Activated CD4-positive, alpha-beta memory T cell treated with anti-CD3 and anti-CD28 coated beads, Interleukin-2, amount 10 ng/mL, durations not matched to agents 7 days and 5 days (primary cell): Measurements from ENCODE around the gene TMEM178A. TPM values are rescaled to one million over a fixed set of nuclear protein-coding genes. Genes with fewer than 3 reads are reported as not detected.
A peak's percentile ranks its signal among the peaks of the same experiment; 100 is the strongest.
"Not testable (repeated sequence)": the region's sequence is repeated elsewhere in the genome, so short reads cannot be mapped to it uniquely, and the experiment has no call there.

ENCODE experiments used
- CTCF ChIA-PET: fragments of 350-600 bp; sonication (Branson Sonifier 250); formaldehyde crosslinking; loops from one replicate; lab custom pipeline; 2021; ENCODE audit warnings: antibody characterized with exemption, inconsistent platforms; lab: Charles Lee
- POLR2A ChIA-PET: fragments of 350-600 bp; sonication (Branson Sonifier 250); formaldehyde crosslinking; loops from one replicate; lab custom pipeline; 2021; ENCODE audit warnings: antibody characterized with exemption; lab: Charles Lee
- DNase-seq: peaks from one replicate; pipeline ENCODE4 v3.0.0-alpha.2; 2020
- H3K27ac Mint-ChIP-seq: one replicate; pipeline ENCODE4 v1.8.0; 2021; ENCODE audit warnings: mild to moderate bottlenecking, mixed read lengths
- H3K27me3 Mint-ChIP-seq: one replicate; pipeline ENCODE4 v1.8.0; 2021; ENCODE audit warnings: mixed read lengths
- H3K36me3 Mint-ChIP-seq: one replicate; pipeline ENCODE4 v1.8.0; 2021; ENCODE audit warnings: low read depth, mixed read lengths
- H3K4me1 Mint-ChIP-seq: one replicate; pipeline ENCODE4 v1.8.0; 2021; ENCODE audit warnings: mixed read lengths
- H3K4me3 Mint-ChIP-seq: one replicate; pipeline ENCODE4 v1.8.0; 2021; ENCODE audit warnings: mild to moderate bottlenecking, mixed read lengths
- H3K9me3 Mint-ChIP-seq: one replicate; pipeline ENCODE4 v1.8.0; 2021; ENCODE audit warnings: mixed read lengths
- total RNA-seq, 2 experiments: library from RNA; stranded (reverse); gene quantifications; one replicate each; pipeline ENCODE4 v1.2.3, GENCODE V29; 2021

The TMEM178A gene
- under 1 TPM; 0.43 TPM for total RNA-seq

DNA sequence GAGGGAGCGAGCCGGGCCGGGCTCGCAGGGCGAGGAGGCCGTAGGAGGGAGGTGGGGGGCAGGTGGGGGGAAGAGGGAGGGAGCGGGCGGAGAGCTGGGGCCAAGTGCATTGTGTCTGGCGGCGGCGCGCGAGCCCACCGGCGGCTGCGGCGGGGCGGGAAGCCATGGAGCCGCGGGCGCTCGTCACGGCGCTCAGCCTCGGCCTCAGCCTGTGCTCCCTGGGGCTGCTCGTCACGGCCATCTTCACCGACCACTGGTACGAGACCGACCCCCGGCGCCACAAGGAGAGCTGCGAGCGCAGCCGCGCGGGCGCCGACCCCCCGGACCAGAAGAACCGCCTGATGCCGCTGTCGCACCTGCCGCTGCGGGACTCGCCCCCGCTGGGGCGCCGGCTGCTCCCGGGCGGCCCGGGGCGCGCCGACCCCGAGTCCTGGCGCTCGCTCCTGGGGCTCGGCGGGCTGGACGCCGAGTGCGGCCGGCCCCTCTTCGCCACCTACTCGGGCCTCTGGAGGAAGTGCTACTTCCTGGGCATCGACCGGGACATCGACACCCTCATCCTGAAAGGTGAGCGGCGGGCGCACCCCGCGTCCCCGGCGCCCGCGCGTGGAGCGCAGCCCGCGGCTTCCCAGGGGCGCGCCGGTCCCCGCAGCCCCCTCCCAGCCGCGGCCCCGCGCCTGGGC, at the start of gene TMEM178A:
TMEM178A (plus strand) TSS at position 107 of the 680 bp plus-strand sequence; CDS start at position 165, 58 bp downstream.
- H3K36me3 Mint-ChIP-seq = peaks cover 5% of the 10 kb centered on the region
- ChIA-PET POLR2A (no interaction called here), CTCF (no interaction called here)
- no peaks in the 10 kb centered on the region for H3K9me3 Mint-ChIP-seq
- peaks cover 74% of the 10 kb centered on the region for H3K27me3 Mint-ChIP-seq
- no peak within 1 kb of the TSS for H3K27ac Mint-ChIP-seq
- DNase-seq = no peak
- H3K4me3 Mint-ChIP-seq = peak within 1 kb of the TSS; percentile 34
- H3K4me1 Mint-ChIP-seq = peaks cover 13% of the 10 kb centered on the region

DNA sequence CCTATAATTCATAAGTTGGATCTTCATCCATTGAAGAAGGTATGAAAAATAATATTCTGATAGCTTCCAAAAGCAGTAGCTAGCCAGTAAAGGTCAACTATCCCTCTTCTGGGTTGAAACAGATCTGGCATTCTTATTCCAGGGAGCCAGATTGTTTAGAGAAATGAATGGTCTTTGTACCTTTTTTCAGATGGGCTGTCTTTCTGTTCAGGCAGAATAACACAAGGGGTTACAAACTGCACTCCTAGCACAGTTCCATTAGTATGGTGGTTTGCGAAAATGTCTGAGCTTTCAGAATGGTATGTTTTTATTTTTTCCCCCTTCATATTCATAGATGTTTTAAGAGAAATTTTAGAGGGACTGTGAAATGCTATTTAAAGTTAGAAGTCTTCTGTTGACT, 47.5 kb upstream of the TMEM178A start:
- H3K4me3 Mint-ChIP-seq = no peak overlapping the region
- DNase-seq = no peak
- ChIA-PET CTCF (no interaction called here), POLR2A (no interaction called here)
- no peak overlapping the region for H3K27ac Mint-ChIP-seq
- no peaks in the 10 kb centered on the region for H3K36me3 Mint-ChIP-seq
- no peaks in the 10 kb centered on the region for H3K4me1 Mint-ChIP-seq
- no peaks in the 10 kb centered on the region for H3K9me3 Mint-ChIP-seq
- peaks cover 34% of the 10 kb centered on the region for H3K27me3 Mint-ChIP-seq

DNA sequence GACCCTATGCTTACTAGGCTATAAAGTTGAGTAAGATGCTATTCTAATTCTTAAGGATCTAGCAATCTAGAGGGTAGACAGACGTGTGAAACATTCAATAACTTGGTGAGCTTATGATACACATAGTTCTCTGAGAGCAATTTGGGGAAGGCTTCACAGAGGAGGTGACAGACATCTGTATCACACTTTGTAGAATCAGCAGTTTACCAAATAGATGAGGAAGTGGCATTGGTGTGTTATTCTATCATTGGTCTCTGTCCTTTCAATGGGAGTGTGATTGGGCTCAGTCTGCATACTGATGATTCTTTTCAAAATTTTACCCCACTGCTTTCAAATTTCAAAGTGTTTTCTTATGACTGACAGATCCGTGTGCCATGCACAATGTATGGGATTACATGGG, 47.0 kb upstream of the TMEM178A start:
- POLR2A ChIA-PET = no interaction called here
- Mint-ChIP-seq H3K27ac (no peak overlapping the region), H3K4me1 (no peaks in the 10 kb centered on the region), H3K9me3 (no peaks in the 10 kb centered on the region), H3K4me3 (no peak overlapping the region), H3K27me3 (peaks cover 37% of the 10 kb centered on the region), H3K36me3 (no peaks in the 10 kb centered on the region)
- no peak for DNase-seq
- CTCF ChIA-PET = no interaction called here

DNA sequence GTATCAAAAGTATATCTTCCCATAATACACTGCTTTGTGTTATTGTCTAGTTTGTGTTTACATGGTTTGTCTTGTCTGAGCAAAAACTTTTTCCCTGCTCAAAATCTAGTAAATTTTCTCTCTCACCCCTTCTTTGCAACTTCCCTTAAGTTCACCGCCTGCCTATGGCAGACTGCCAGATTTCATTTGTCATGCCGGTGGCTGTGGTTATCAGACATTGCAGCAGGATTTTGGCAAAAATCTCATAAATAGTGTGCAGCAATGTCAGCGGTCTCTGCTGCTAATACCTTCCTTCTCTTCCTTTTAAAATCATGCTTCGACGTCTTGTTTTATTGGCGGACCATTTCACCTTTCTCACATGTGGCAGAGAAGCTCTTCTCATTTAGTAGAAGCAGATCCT, 45.6 kb upstream of the TMEM178A start:
- H3K9me3 Mint-ChIP-seq = no peaks in the 10 kb centered on the region
- no peak for DNase-seq
- H3K4me1 Mint-ChIP-seq = no peaks in the 10 kb centered on the region
- H3K27me3 Mint-ChIP-seq = peaks cover 32% of the 10 kb centered on the region
- H3K4me3 Mint-ChIP-seq = no peak overlapping the region
- ChIA-PET POLR2A (no interaction called here), CTCF (no interaction called here)
- no peaks in the 10 kb centered on the region for H3K36me3 Mint-ChIP-seq
- H3K27ac Mint-ChIP-seq = no peak overlapping the region

DNA sequence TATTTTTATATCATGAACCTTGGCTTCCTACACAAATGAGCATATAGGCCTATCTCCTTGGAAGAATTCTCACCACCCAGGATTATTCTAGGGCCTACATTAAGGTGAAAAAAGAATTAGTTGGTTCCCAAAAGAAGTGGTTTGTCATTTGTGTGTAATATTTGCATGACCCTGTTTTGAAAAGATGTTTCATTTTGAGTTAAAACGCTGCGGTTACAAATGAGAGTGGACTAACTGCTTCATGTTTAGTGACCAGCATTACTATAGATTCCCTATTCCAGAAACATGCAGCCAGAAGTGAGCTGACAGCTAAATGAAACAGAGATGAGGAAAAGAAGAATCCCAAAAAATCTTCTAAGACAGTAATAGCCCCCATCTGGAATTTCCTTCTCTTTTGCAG, 44.1 kb upstream of the TMEM178A start:
- H3K36me3 Mint-ChIP-seq = no peaks in the 10 kb centered on the region
- ChIA-PET CTCF (no interaction called here), POLR2A (no interaction called here)
- H3K4me3 Mint-ChIP-seq = no peak overlapping the region
- no peaks in the 10 kb centered on the region for H3K9me3 Mint-ChIP-seq
- peaks cover 29% of the 10 kb centered on the region for H3K27me3 Mint-ChIP-seq
- no peak for DNase-seq
- no peak overlapping the region for H3K27ac Mint-ChIP-seq
- H3K4me1 Mint-ChIP-seq = no peaks in the 10 kb centered on the region

DNA sequence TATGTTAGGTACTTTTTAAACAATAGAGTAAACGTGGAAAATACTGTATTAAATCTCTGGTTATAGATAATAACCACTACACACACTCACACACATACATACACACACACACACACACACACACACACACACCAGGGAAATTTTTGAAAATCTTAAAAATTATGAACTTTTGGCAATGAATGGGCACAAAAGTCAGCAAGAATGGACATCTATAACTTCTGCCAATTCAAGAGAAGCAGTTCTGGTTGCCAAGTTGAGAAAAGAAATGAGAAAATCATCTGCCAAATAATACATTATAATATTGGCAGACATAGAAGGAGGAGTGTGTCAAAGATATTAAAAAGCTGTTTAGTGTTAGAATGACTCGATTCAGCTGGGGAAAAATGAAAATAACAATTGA, 42.9 kb upstream of the TMEM178A start:
- DNase-seq = no peak
- no peak overlapping the region for H3K4me3 Mint-ChIP-seq
- no peaks in the 10 kb centered on the region for H3K4me1 Mint-ChIP-seq
- POLR2A ChIA-PET = no interaction called here
- H3K27ac Mint-ChIP-seq = no peak overlapping the region
- no peaks in the 10 kb centered on the region for H3K9me3 Mint-ChIP-seq
- H3K36me3 Mint-ChIP-seq = no peaks in the 10 kb centered on the region
- peaks cover 20% of the 10 kb centered on the region for H3K27me3 Mint-ChIP-seq
- CTCF ChIA-PET = interaction anchor here (0.8 kb wide), 1 partner anchor 144 kb away, joined by 3 read pairs; no protein-coding TSS in a partner anchor

DNA sequence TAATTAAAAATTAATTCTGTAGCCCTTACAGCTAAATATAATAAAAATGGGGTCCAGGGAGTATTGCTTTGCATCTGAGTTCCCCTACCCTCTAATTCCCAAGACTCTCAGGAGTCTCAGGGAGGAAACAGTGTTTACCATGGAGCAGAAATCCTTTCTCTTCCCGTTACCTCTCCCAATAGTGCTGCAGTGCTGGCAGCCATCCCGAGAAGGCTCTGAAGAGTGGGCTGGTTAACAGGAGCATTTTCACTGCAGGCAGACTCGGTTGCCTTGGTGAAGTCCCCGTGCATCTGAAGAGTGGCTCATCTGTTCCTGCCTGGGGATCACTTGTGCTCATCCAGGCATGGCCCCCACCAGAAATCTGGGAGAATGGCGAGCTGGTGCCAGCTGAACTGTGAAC, 41.8 kb upstream of the TMEM178A start:
- POLR2A ChIA-PET = no interaction called here
- Mint-ChIP-seq H3K36me3 (no peaks in the 10 kb centered on the region), H3K27me3 (peaks cover 19% of the 10 kb centered on the region), H3K4me3 (no peak overlapping the region), H3K4me1 (no peaks in the 10 kb centered on the region), H3K9me3 (no peaks in the 10 kb centered on the region), H3K27ac (no peak overlapping the region)
- DNase-seq = no peak
- CTCF ChIA-PET = no interaction called here

DNA sequence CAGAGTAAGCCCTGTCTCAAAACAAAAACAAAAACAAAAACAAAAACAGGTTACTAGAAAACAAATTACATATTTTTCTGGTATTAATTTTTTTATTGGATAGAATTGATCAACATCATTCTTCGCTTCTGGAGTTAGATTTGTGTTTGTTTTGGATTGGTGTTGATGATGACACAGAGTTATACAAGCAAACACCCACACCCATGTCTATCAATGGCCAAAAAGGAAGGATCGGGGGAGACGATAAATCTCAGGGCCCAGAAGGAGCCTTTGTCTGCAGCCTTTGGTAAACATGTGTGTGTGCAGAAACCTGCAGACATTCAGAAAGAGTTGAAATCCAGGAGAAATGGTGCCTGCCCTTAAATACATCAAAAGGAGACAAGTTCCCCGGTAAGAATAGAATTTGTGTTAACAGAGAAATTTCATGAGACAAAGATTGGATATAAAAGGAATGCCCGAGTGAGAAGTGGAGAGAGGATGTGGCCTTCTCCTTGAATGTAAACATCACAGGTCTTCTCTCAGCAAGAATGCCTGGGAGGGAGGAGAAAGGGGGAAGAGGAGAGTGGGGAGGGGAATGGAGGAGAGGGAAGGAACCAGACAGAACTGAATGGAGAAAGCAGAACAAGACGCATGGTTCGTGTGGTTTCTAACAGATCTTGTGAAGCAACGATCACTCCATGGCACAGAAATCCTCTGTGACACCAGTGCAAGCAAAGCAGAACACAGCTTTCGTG, 40.4 kb upstream of the TMEM178A start:
- DNase-seq = no peak
- ChIA-PET CTCF (no interaction called here), POLR2A (no interaction called here)
- Mint-ChIP-seq H3K4me1 (no peaks in the 10 kb centered on the region), H3K27ac (no peak overlapping the region), H3K27me3 (peaks cover 17% of the 10 kb centered on the region), H3K36me3 (no peaks in the 10 kb centered on the region), H3K9me3 (no peaks in the 10 kb centered on the region), H3K4me3 (no peak overlapping the region)

DNA sequence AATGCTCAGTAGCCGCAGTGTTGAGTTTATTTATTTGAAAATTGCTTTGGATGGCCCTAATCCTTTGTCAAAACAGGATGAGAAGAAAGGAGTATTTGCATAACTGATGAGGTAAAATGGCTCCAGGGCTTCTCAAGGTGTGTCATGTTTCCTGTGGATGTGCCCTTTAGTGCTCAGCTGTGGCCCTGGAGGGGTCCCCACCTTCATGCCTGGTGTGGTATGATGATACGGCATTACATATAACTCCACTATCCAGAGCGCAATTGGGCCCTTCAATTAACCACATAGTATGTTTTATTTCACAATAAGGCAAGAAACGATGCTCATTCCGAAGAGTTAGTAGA, 39.8 kb upstream of the TMEM178A start:
- no peaks in the 10 kb centered on the region for H3K9me3 Mint-ChIP-seq
- CTCF ChIA-PET = no interaction called here
- H3K4me3 Mint-ChIP-seq = no peak overlapping the region
- no peaks in the 10 kb centered on the region for H3K4me1 Mint-ChIP-seq
- H3K27ac Mint-ChIP-seq = no peak overlapping the region
- POLR2A ChIA-PET = no interaction called here
- H3K27me3 Mint-ChIP-seq = peaks cover 11% of the 10 kb centered on the region
- no peak for DNase-seq
- H3K36me3 Mint-ChIP-seq = no peaks in the 10 kb centered on the region

DNA sequence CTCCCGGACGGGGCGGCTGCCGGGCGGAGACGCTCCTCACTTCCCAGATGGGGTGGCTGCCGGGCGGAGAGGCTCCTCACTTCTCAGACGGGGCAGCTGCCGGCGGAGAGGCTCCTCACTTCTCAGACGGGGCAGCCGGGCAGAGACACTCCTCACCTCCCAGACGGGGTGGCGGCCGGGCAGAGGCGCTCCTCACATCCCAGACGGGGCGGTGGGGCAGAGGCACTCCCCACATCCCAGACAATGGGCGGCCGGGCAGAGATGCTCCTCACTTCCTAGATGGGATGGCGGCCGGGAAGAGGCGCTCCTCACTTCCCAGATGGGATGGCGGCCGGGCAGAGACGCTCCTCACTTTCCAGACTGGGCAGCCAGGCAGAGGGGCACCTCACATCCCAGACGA, 37.4 kb upstream of the TMEM178A start:
- H3K4me3 Mint-ChIP-seq, H3K36me3 Mint-ChIP-seq, DNase-seq, H3K27me3 Mint-ChIP-seq, H3K4me1 Mint-ChIP-seq, H3K9me3 Mint-ChIP-seq, H3K27ac Mint-ChIP-seq, POLR2A ChIA-PET, CTCF ChIA-PET: not testable (repeated sequence)

DNA sequence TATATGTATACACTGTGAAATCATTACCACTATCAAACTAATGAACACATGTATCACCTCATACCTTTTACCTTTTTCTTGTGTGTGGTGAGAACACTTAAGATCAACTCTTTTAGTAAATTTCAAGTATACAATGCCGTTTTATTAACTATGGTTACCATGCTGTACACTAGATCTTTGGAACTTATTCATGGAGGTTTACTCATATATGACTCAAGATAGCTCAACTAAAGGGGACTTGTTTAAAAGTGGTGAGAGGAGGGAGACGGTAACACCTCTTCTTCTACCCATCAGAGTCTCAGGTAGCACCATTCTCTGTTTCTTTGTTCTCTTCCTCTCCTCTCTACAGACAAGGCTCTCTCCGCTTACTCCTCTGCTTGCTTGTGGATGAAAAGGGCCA, 36.1 kb upstream of the TMEM178A start:
- no peaks in the 10 kb centered on the region for H3K9me3 Mint-ChIP-seq
- no peak overlapping the region for H3K4me3 Mint-ChIP-seq
- no peak overlapping the region for H3K27ac Mint-ChIP-seq
- DNase-seq = no peak
- POLR2A ChIA-PET = no interaction called here
- H3K36me3 Mint-ChIP-seq = no peaks in the 10 kb centered on the region
- peaks cover 5% of the 10 kb centered on the region for H3K27me3 Mint-ChIP-seq
- H3K4me1 Mint-ChIP-seq = no peaks in the 10 kb centered on the region
- CTCF ChIA-PET = no interaction called here

DNA sequence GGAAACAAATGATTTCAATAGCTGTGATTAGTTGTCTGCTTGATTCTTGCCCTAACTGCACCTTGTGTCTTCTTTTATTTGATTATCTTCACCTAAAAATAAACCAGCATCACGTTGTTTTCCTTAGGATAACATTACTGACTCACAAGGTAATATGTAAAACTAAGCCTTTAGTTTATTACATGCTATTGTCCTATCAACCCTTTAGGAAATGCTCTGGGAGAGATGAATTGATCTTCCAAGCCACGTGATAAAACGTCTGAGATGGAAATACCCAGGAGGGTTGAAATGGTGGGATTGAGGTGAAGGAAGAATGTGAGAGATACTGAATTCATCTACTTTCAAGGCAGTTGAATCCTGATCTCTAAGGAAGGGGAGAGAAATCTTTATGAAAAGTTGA, 34.5 kb upstream of the TMEM178A start:
- POLR2A ChIA-PET = no interaction called here
- Mint-ChIP-seq H3K27ac (no peak overlapping the region), H3K4me3 (no peak overlapping the region), H3K4me1 (no peaks in the 10 kb centered on the region), H3K27me3 (peaks cover 5% of the 10 kb centered on the region), H3K36me3 (no peaks in the 10 kb centered on the region), H3K9me3 (no peaks in the 10 kb centered on the region)
- no peak for DNase-seq
- CTCF ChIA-PET = no interaction called here

DNA sequence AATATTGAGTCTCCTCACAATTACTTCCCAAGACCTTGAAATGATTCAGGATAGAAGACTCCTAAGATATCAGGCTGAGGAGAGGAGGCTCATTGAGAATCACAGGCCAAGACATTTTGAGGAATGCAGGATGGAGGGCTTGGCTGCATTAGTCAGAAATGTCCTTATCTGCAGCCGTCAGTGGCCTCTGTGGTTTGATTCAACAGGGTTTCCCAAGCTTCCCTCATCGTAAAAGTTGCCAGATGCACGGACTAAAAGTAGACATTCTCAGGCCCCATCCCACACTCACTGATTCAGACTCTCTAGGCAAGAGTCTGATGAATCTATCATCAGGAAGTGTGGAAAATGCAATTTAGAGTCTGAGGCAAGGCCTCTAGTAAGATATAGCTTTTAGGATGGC, 34.0 kb upstream of the TMEM178A start:
- Mint-ChIP-seq H3K36me3 (no peaks in the 10 kb centered on the region), H3K4me1 (no peaks in the 10 kb centered on the region), H3K9me3 (no peaks in the 10 kb centered on the region), H3K27ac (no peak overlapping the region), H3K4me3 (no peak overlapping the region), H3K27me3 (peaks cover 5% of the 10 kb centered on the region)
- POLR2A ChIA-PET = no interaction called here
- DNase-seq = no peak
- CTCF ChIA-PET = no interaction called here

DNA sequence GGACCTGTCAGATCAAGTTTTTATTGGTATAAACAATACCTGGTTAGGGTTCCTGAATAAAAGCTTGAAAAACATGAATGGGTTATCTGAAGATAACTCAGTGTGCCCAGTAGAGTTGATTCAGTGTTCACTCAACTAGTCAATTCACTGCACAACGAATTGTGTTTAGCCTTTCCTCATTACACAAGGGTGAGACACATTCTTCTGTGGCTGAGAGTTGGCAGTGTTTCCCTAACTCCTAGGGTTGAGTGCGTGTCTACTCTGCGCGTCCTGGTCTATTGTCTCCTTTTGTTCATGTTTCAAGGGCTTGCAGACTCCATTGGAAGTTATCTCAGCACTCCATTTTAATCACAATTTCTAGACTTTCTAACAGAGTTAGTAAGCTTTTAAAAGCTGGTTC, 32.8 kb upstream of the TMEM178A start:
- Mint-ChIP-seq H3K9me3 (no peaks in the 10 kb centered on the region), H3K4me1 (no peaks in the 10 kb centered on the region), H3K4me3 (no peak overlapping the region), H3K27me3 (peaks cover 5% of the 10 kb centered on the region), H3K36me3 (no peaks in the 10 kb centered on the region), H3K27ac (no peak overlapping the region)
- no peak for DNase-seq
- ChIA-PET CTCF (interaction anchor here (0.6 kb wide), 1 partner anchor 821 kb away, joined by 3 read pairs; no protein-coding TSS in a partner anchor), POLR2A (no interaction called here)
